NCI-H82 treated with DMSO at 0.1 percent for 48 hours (cell line): Measurements from ENCODE around the gene NOTO.

ENCODE experiments used
- DNase-seq: peaks from one replicate; lab custom pipeline; 2025; ENCODE audit not compliant: unreplicated experiment; lab: John Stamatoyannopoulos, UW

Gene NOTO

DNA sequence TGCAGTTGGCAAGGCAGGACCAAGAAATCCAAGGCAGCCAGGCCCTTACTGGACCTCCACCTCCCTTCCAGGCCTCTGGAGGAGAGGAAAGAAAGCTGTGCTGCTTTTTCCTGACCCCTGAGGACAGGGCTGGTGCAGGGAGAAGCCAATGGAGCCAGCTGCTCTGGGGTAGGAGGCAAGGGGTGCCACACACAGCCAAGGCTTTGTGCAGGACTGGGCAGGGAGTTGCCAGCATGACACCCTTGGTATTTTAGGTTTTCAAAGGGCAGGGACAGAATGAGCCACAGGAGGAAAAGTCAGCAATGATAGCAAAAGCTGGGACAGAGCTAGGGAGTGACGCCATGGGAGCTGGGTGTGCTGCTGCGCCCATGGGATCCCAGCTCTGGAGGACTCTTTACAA lies 54.6 kb downstream of the NOTO start:
- no peak for DNase-seq

DNA sequence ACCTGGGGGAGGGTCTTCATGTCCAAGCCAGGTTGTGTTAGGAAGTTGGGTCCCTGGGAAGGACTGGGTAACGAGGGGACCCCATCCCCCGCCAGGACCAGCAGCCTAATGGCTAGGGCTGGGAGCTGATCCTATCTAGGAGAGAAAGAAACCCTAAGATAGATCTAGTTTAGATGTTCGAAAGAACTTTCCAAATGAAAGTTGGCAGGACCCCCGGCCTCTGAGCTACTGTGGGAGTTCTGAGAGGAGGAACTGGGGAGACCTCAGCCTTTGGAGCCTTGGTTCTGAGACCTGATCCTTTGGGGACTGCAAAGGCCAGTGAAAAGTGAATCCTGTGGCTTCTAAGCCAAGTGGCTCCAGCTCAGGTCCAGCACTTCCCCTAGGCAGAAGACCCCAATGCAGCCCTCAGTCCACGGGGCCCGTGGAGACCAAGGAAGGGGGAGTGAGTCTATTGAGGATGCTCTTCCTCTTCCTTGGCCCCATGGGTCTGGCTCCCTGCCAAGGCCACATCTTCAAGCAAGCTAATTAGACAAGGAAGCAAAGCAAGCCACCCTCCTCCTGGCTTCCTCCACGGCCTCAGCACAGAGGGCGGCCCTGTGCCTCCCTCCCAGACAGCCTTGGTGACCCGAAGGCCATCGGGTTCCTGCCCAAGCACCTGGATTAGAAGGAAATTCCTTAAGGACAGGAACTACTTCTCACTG lies 55.2 kb downstream of the NOTO start:
- no peak for DNase-seq

DNA sequence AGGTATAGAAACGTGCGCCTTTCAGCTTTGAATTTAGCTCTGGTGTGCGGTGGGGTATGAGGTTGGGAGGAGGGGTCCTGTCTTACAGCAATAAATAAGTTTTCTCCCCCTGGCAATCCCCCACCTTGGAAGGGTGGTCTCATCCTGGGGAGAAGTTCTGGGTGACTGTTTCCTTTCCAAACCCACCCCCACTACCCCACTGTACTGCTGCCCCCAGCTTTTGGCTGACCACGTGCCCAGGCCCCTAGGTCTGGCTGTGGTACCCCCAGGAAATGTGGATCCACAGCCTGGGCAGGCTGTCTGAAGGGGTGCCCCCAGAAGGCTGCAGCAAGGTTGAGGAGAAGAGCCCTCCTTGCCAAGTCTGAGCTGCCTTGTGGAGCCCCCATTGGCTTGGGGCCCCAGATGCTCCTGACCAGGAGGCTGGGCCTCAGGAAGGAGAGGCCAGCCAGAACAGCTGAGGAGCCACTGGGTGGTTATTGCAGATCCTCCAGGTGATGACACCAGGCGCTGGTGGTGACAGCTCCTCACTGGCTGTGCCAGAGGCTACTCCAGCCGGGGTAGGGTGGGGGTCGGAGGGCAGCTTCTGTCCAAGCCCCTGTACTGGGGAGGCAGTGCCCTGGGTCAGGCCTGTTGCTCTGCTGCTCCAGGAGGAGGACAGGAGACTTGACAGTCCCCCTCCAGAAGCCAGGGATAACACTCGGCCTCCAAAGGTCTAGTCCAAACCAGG lies 56.0 kb downstream of the NOTO start:
- no peak for DNase-seq

DNA sequence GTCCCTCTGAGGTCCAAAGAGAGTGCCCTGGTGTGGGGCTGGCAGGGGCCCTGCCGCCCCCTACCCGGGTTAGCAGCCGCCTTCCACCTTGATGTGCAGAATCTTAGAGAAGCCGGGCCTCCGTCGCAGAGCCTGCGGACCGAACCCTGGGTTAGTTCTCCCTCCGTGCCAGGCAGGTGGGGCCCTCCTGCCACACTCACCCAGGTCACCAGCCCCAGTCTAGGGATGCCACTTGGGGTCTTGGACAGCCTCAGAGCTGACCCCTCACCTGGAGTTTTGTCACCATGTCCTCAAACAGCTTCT lies 56.5 kb downstream of the NOTO start:
- DNase-seq: no peak

DNA sequence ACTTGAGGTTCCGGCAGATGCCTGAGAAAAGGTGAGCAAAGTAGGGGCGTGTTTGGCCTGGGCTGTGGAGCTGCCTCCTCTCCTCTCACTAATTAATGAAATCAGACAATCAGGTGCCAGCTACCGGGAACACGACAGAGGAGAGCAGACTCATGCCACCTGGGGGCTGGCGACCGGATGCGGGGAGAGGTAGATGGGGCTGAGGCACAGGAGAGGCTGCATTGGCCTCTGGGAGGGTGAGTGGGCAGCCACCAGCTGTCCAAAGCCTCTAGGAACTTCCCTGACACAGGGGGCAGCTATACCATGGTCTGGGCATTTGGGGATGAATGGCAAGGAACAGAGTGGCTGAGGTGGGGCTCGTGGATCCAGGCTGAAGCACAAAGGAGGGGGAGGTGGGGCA lies 56.9 kb downstream of the NOTO start:
- DNase-seq: no peak

DNA sequence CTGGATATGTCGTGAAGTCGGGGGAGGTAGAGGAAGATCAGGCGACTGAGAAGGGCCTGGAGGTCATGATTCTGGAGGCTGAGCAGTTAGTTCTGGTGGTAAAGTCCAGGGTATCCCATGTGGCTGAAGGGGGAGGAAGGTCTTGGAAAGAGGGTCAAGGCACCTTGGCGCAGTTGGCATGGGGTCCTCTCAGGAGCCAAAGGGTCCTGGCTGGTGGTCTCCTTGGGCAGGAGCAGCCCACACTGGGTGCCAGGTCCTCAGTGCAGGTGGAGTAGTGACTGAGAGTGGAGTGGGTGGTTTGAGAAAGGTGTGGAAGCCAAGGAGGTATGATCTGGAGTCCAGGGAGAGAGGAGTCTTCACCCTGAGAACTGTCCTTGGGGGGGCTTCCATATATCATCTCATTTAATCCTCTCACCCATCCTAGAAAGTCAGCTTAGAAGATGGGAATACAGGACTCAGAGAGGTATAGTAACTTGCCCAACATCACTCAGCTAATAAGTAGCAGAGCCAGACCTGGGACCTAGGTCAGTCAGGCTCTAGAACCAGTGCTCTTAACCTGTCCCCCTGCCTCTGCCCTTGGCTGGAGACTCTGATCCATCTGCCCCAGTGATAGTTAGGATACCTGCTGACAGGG lies 57.4 kb downstream of the NOTO start:
- DNase-seq: no peak

DNA sequence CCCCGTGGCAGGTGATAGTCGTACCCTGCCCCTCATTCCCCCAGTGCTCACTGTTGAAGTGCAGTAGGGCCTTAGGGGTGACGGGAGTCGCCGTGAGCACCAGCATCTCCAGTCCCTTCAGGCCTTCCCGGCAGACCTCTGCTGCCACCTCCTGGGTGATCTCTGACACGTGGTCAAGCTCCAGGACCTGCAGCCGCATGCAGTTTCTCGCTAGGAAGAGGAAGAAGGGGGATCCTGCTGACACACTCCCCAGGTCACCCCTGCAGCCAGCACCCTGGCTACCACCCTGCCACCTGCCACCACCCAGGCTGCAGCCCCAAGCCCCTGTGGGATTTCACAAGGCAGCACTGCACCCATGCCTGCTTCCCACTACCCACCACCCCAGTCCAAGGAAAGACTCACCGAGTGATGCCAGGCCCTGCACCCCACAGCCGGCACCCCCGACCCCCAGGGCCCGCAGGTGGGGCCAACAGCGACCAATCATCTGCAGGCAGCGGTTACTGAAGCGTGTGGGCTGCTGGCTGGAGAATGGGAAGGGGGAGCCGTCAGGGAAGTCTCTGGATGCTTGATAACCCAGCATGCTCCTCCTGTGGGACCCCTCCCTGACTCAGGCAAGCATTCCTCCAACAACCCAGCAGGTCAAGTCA lies 58.1 kb downstream of the NOTO start:
- DNase-seq: no peak
